A673 (cell line): ENCODE results near the gene KCNC3. TPM values are rescaled to one million over a fixed set of nuclear protein-coding genes. Genes with fewer than 3 reads are reported as not detected.

Experiments
- BruUV-seq: library from RNA; stranded (reverse); fragments of 400-500 nt; replicated peaks from 2 replicates; lab custom pipeline; 2021; lab: Mats Ljungman, UMichigan
- CTCF ChIA-PET: fragments of 300-600 bp; sonication (Branson Sonifier 250); formaldehyde crosslinking; loops from one replicate; lab custom pipeline; 2022; ENCODE audit warnings: antibody characterized with exemption; lab: Charles Lee
- POLR2A ChIA-PET: fragments of 300-600 bp; sonication (Branson Sonifier 250); formaldehyde crosslinking; loops from one replicate; lab custom pipeline; 2022; ENCODE audit warnings: antibody characterized with exemption; ENCODE audit not compliant: low non-redundant PET; lab: Charles Lee
- DNase-seq: peaks from one replicate; pipeline ENCODE4 v3.0.0-alpha.2; 2015; ENCODE audit warnings: low spot score
- H3K27ac ChIP-seq: fragments of 200-600 bp; sonication (generic); 2 replicates; pipeline ENCODE4 v1.5.1; 2016; ENCODE audit warnings: mixed run types, low read depth, mild to moderate bottlenecking, mixed read lengths, antibody characterized with exemption, low read length; ENCODE audit not compliant: poor library complexity, severe bottlenecking
- H3K27me3 ChIP-seq: fragments of 200-600 bp; sonication (generic); replicated peaks from 2 replicates; pipeline ENCODE4 v1.6.1; 2017; ENCODE audit warnings: mixed run types, low read depth, mild to moderate bottlenecking, mixed read lengths, antibody characterized with exemption, low read length; ENCODE audit not compliant: insufficient read depth, poor library complexity
- H3K36me3 ChIP-seq: fragments of 200-600 bp; sonication (generic); 2 replicates; pipeline ENCODE4 v1.6.1; 2016; ENCODE audit warnings: mixed run types, mild to moderate bottlenecking, mixed read lengths, antibody characterized with exemption, low read length; ENCODE audit not compliant: insufficient read depth, poor library complexity, severe bottlenecking
- H3K4me1 ChIP-seq: fragments of 200-600 bp; sonication (generic); 2 replicates; pipeline ENCODE4 v1.6.1; 2017; ENCODE audit warnings: mixed run types, mild to moderate bottlenecking, mixed read lengths, antibody characterized with exemption, low read length; ENCODE audit not compliant: insufficient read depth, poor library complexity, severe bottlenecking
- H3K4me3 ChIP-seq: fragments of 200-600 bp; sonication (generic); 2 replicates; pipeline ENCODE4 v1.5.1; 2016; ENCODE audit warnings: low read depth, mixed run types, mild to moderate bottlenecking, mixed read lengths, low read length; ENCODE audit not compliant: poor library complexity, severe bottlenecking
- H3K9me3 ChIP-seq: fragments of 200-600 bp; sonication (generic); 2 replicates; pipeline ENCODE4 v1.6.1; 2016; ENCODE audit warnings: mixed run types, low read depth, mild to moderate bottlenecking, mixed read lengths, antibody characterized with exemption, low read length; ENCODE audit not compliant: poor library complexity, severe bottlenecking
- CTCF ChIP-seq: fragments of 300-800, 200-600 bp; sonication (generic); conservative IDR thresholded peaks from 2 replicates; pipeline ENCODE4 v1.5.1; 2017; ENCODE audit warnings: low read depth, mild to moderate bottlenecking, antibody characterized with exemption, low read length, moderate library complexity, mixed read lengths
- EZH2 ChIP-seq: fragments of 200-600 bp; sonication (generic); IDR thresholded peaks from 2 replicates; pipeline ENCODE4 v1.6.1; 2017; ENCODE audit warnings: borderline replicate concordance, low read depth, mild to moderate bottlenecking, mixed read lengths, antibody characterized with exemption, low read length; ENCODE audit not compliant: poor library complexity, severe bottlenecking
- intact Hi-C: fragments of 100-400 bp; cut with micrococcal nuclease; formaldehyde crosslinking; loops from one replicate; pipeline ENCODE4 v1.10.0; 2022; ENCODE audit not compliant: unreplicated experiment
- total RNA-seq: library from RNA; stranded (reverse); gene quantifications from 2 replicates; pipeline ENCODE4 v1.2.3, GENCODE V29; 2021

Gene KCNC3
- total RNA-seq, 1 experiment from 2014 or later: 6.4 TPM

GRCh38 chr19:50328873-50329145 is 368 bp downstream of the KCNC3 start:
- H3K4me1 ChIP-seq: peaks cover 15% of the 10 kb centered on the region
- ChIA-PET CTCF (interaction anchor here (0.5 to 1.8 kb wide), 10 partner anchors 10 to 689 kb away, joined by 3 to 19 read pairs (median 4); no protein-coding TSS in a partner anchor), POLR2A (interaction anchor here (0.5 to 0.7 kb wide), 3 partner anchors 46 to 876 kb away, joined by 4 to 12 read pairs (median 5); partner anchors contain the start of gene ALDH16A1)
- TF ChIP-seq EZH2 (no peak), CTCF (no peak)
- H3K4me3 ChIP-seq: peak overlapping the region; percentile 31
- DNase-seq: no peak
- H3K36me3 ChIP-seq: no peaks in the 10 kb centered on the region
- H3K9me3 ChIP-seq: no peaks in the 10 kb centered on the region
- intact Hi-C loops: loop anchor here (2.0 kb wide), 1 partner anchor 76 kb away; no protein-coding TSS in a partner anchor
- BruUV-seq: no TSS peak
- no peak overlapping the region for H3K27ac ChIP-seq
- H3K27me3 ChIP-seq: peaks cover 25% of the 10 kb centered on the region

GRCh38 chr19:50328224-50328872 is 829 bp downstream of the KCNC3 start:
- ChIA-PET CTCF (interaction anchor here (0.6 to 1.8 kb wide), 10 partner anchors 11 to 209 kb away, joined by 3 to 19 read pairs (median 5); no protein-coding TSS in a partner anchor), POLR2A (interaction anchor here (0.5 to 0.7 kb wide), 4 partner anchors 14 to 876 kb away, joined by 4 to 12 read pairs (median 6); partner anchors contain the start of gene ALDH16A1)
- intact Hi-C loops: loop anchor here (2.0 kb wide), 1 partner anchor 76 kb away; no protein-coding TSS in a partner anchor
- no TSS peak for BruUV-seq
- Histone ChIP-seq H3K27me3 (peaks cover 25% of the 10 kb centered on the region), H3K27ac (no peak overlapping the region), H3K36me3 (no peaks in the 10 kb centered on the region), H3K9me3 (no peaks in the 10 kb centered on the region), H3K4me3 (peak overlapping the region; percentile 31), H3K4me1 (peaks cover 15% of the 10 kb centered on the region)
- TF ChIP-seq CTCF (no peak; the same call in 1 of the 2 replicates), EZH2 (no peak)
- peak; percentile 50 for DNase-seq

GRCh38 chr19:50327461-50328223 is 1.5 kb downstream of the KCNC3 start:
- intact Hi-C loops: loop anchor here (2.0 kb wide), 1 partner anchor 75 kb away; no protein-coding TSS in a partner anchor

More at GRCh38 chr19:50327461-50328223, 1.5 kb downstream of the KCNC3 start:
- no TSS peak for BruUV-seq
- no peak overlapping the region for H3K27ac ChIP-seq
- H3K4me1 ChIP-seq: peaks cover 9% of the 10 kb centered on the region
- no peak overlapping the region for H3K4me3 ChIP-seq
- DNase-seq: no peak
- ChIA-PET POLR2A (no interaction called here), CTCF (interaction anchor here (0.7 to 1.8 kb wide), 4 partner anchors 11 to 75 kb away, joined by 3 to 19 read pairs (median 13); no protein-coding TSS in a partner anchor)
- H3K36me3 ChIP-seq: no peaks in the 10 kb centered on the region
- H3K27me3 ChIP-seq: peaks cover 25% of the 10 kb centered on the region
- no peaks in the 10 kb centered on the region for H3K9me3 ChIP-seq
- TF ChIP-seq CTCF (0 out of 2 replicates have a peak, but pooled peaks have one; percentile 10), EZH2 (no peak)
